Measurements from ENCODE around the gene OR2C1. TPM values are rescaled to one million over a fixed set of nuclear protein-coding genes. Genes with fewer than 3 reads are reported as not detected.

Gene OR2C1
- total RNA-seq, 1 donor from 2014 or later = 0.74 TPM

DNA sequence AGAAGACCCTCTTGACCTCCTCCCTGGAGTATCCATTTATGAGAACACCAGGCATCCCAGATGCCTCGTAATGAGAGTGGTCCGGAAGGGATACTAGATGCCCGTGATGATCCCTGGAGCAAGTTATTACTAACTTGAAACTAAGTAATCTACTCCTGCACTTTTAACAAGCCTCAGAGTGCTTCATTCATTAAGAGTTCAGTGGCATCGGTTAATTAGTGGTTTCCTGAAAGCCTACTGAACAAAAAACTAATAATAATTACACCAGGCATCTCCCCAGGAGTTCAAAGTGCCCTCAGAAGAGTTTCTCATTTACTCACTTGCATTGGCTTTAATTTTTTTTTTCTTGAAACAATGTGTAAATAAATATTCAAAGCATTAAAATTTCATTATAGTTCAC is 28.2 kb upstream of the OR2C1 start:
- H3K27me3 ChIP-seq = no peaks in the 10 kb centered on the region

DNA sequence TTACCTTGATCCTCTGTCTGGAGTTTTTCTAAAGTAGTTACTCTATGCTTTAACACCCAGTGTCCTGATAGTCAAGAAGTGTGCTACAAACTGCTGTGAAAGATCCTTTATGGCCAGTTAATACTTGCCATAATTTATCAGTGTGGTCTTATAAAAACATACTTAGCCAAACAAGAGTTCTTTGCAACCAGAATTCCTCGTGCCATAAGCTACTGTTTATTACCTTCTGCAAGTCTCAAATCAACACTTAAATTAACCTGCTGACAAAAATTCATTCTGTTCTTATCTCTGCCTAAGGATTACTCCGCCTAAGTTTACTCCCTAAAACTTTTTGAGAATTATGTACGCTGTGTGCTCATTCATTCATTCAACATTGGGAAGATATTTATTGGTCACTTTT is 27.6 kb upstream of the OR2C1 start:
- H3K27me3 ChIP-seq = no peaks in the 10 kb centered on the region
- intact Hi-C loops (cut with DNase I) = no loop called here
- no peaks in the 10 kb centered on the region for H3K36me3 ChIP-seq
- H3K9me3 ChIP-seq = peaks cover 11% of the 10 kb centered on the region
- no peaks in the 10 kb centered on the region for H3K4me1 ChIP-seq
- H3K4me3 ChIP-seq = no peak overlapping the region
- H3K27ac ChIP-seq = no peak overlapping the region
- DNase-seq (ENCODE audit: extremely low spot score in 2 of 2) = no peak
- TF ChIP-seq, protein P1, sequence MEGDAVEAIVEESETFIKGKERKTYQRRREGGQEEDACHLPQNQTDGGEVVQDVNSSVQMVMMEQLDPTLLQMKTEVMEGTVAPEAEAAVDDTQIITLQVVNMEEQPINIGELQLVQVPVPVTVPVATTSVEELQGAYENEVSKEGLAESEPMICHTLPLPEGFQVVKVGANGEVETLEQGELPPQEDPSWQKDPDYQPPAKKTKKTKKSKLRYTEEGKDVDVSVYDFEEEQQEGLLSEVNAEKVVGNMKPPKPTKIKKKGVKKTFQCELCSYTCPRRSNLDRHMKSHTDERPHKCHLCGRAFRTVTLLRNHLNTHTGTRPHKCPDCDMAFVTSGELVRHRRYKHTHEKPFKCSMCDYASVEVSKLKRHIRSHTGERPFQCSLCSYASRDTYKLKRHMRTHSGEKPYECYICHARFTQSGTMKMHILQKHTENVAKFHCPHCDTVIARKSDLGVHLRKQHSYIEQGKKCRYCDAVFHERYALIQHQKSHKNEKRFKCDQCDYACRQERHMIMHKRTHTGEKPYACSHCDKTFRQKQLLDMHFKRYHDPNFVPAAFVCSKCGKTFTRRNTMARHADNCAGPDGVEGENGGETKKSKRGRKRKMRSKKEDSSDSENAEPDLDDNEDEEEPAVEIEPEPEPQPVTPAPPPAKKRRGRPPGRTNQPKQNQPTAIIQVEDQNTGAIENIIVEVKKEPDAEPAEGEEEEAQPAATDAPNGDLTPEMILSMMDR (IDR thresholded peaks at IDR 0.05) = no peak

More for the DNA sequence above, 28.2 kb upstream of the OR2C1 start:
- Histone ChIP-seq H3K4me1 (no peaks in the 10 kb centered on the region), H3K36me3 (no peaks in the 10 kb centered on the region), H3K27ac (no peak overlapping the region), H3K9me3 (peaks cover 11% of the 10 kb centered on the region), H3K4me3 (no peak overlapping the region)
- DNase-seq (ENCODE audit: extremely low spot score in 2 of 2) = no peak
- intact Hi-C loops (cut with DNase I) = no loop called here
- TF ChIP-seq POLR2AphosphoS5 (IDR thresholded peaks at IDR 0.05; ENCODE audit: insufficient read depth in 1 of 2, low read depth in 1 of 2) (no peak), POLR2A (IDR thresholded peaks at IDR 0.05) (no peak)
- TF ChIP-seq, protein P1 (IDR thresholded peaks at IDR 0.05) = no peak

DNA sequence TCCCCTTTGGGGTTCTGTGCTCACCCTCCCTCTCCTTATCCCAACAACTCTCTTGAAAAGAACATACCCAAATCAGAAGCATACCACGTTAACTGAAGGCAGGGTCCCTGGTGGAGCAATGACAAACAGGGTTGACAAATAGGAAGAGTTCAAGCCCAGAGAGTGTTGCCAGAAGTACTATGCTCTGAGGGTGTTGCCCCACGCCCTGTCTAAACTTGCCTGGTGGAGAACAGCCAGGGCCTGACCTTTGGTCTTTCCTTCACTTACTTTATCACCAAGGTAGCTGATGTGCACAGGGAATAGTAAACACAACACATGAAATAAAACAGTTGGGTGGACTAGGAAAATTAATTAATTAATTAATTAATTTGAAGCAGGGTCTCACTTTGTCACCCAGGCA is 27.0 kb upstream of the OR2C1 start:
- intact Hi-C loops (cut with DNase I) = no loop called here
- H3K27ac ChIP-seq = no peak overlapping the region
- no peak for TF ChIP-seq POLR2AphosphoS5 (IDR thresholded peaks at IDR 0.05; ENCODE audit: insufficient read depth in 1 of 2, low read depth in 1 of 2)
- no peak for TF ChIP-seq POLR2A (IDR thresholded peaks at IDR 0.05)
- TF ChIP-seq, protein P1 (IDR thresholded peaks at IDR 0.05) = no peak
- H3K27me3 ChIP-seq = no peaks in the 10 kb centered on the region
- H3K9me3 ChIP-seq = peaks cover 6% of the 10 kb centered on the region
- no peak overlapping the region for H3K4me3 ChIP-seq
- no peaks in the 10 kb centered on the region for H3K4me1 ChIP-seq
- DNase-seq (ENCODE audit: extremely low spot score in 2 of 2) = no peak
- no peaks in the 10 kb centered on the region for H3K36me3 ChIP-seq

DNA sequence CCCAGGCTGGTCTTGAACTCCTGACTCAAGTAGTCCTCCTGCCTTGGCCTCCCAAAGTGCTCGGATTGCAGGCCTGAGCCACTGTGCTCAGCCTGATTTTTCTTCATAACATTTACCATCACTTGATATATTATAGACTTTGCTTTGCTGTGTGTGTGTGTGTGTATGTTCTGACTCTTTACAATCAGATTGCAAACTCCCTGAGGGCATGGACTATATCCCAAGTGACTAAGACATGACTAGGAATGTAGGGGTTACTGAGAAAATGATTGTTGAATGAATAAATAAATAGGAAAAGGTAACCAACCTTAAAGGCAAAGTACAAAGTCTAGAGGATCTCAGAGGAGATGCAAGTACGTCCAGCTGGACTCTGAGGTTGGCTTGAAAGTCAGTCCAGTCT is 9.6 kb upstream of the OR2C1 start:
- no peak for DNase-seq (ENCODE audit: extremely low spot score in 2 of 2)
- H3K27ac ChIP-seq = no peak overlapping the region
- intact Hi-C loops (cut with DNase I) = no loop called here
- no peaks in the 10 kb centered on the region for H3K27me3 ChIP-seq
- TF ChIP-seq, protein P1 (IDR thresholded peaks at IDR 0.05) = no peak
- no peak for TF ChIP-seq POLR2AphosphoS5 (IDR thresholded peaks at IDR 0.05; ENCODE audit: insufficient read depth in 1 of 2, low read depth in 1 of 2)
- TF ChIP-seq POLR2A (IDR thresholded peaks at IDR 0.05) = no peak
- no peak overlapping the region for H3K4me3 ChIP-seq
- no peaks in the 10 kb centered on the region for H3K36me3 ChIP-seq
- no peaks in the 10 kb centered on the region for H3K4me1 ChIP-seq
- H3K9me3 ChIP-seq = no peaks in the 10 kb centered on the region

DNA sequence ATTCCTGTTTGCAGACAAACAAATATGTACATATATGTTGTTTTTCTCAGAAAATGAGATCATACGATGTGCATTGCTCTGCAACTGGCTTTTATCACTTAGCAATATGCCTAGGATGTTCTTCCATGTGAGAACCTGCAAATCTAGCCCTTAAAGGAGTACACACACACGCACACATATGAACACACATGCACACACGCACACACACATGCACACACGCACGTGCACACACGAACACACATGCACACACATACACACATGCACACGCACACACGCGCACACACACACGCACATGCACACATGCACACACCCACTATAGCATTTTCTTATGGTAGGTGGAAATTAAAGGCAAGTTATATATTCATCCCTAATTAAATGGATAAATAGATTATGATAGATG is 8.1 kb upstream of the OR2C1 start:
- Histone ChIP-seq H3K4me3 (no peak overlapping the region), H3K36me3 (no peaks in the 10 kb centered on the region), H3K4me1 (no peaks in the 10 kb centered on the region), H3K27me3 (no peaks in the 10 kb centered on the region), H3K27ac (no peak overlapping the region), H3K9me3 (no peaks in the 10 kb centered on the region)
- DNase-seq (ENCODE audit: extremely low spot score in 2 of 2) = no peak
- intact Hi-C loops (cut with DNase I) = no loop called here
- TF ChIP-seq, protein P1 (IDR thresholded peaks at IDR 0.05) = no peak
- TF ChIP-seq POLR2A (IDR thresholded peaks at IDR 0.05) (no peak), POLR2AphosphoS5 (IDR thresholded peaks at IDR 0.05; ENCODE audit: insufficient read depth in 1 of 2, low read depth in 1 of 2) (no peak)
